HG02973 (cell line): ENCODE measurements around the gene SHLD2.
A peak's percentile ranks its signal among the peaks of the same experiment; 100 is the strongest.
"Not testable (repeated sequence)": the region's sequence is repeated elsewhere in the genome, so short reads cannot be mapped to it uniquely, and the experiment has no call there.

ENCODE experiments used
- ATAC-seq: cut with Tn5 transposase; IDR thresholded peaks from one replicate; pipeline ENCODE4 v1.9.1; 2021; ENCODE audit warnings: moderate library complexity; ENCODE audit not compliant: unreplicated experiment

SHLD2 gene, protein sequence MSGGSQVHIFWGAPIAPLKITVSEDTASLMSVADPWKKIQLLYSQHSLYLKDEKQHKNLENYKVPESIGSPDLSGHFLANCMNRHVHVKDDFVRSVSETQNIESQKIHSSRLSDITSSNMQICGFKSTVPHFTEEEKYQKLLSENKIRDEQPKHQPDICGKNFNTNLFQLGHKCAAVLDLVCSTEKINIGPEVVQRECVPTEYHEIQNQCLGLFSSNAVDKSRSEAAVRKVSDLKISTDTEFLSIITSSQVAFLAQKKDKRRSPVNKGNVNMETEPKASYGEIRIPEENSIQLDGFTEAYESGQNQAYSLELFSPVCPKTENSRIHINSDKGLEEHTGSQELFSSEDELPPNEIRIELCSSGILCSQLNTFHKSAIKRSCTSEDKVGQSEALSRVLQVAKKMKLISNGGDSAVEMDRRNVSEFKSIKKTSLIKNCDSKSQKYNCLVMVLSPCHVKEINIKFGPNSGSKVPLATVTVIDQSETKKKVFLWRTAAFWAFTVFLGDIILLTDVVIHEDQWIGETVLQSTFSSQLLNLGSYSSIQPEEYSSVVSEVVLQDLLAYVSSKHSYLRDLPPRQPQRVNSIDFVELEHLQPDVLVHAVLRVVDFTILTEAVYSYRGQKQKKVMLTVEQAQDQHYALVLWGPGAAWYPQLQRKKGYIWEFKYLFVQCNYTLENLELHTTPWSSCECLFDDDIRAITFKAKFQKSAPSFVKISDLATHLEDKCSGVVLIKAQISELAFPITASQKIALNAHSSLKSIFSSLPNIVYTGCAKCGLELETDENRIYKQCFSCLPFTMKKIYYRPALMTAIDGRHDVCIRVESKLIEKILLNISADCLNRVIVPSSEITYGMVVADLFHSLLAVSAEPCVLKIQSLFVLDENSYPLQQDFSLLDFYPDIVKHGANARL

GRCh38 chr10:87094373-87095235 lies at the start of gene SHLD2, which contains the start of gene GLUD1:
Gene SHLD2 (plus strand): TSS chr10:87095206. CDS start chr10:87151355, 56,149 bp downstream.
Gene GLUD1 (minus strand): TSS chr10:87094843. CDS start chr10:87094769, 74 bp downstream.
- ATAC-seq: peak; percentile 59

DNA sequence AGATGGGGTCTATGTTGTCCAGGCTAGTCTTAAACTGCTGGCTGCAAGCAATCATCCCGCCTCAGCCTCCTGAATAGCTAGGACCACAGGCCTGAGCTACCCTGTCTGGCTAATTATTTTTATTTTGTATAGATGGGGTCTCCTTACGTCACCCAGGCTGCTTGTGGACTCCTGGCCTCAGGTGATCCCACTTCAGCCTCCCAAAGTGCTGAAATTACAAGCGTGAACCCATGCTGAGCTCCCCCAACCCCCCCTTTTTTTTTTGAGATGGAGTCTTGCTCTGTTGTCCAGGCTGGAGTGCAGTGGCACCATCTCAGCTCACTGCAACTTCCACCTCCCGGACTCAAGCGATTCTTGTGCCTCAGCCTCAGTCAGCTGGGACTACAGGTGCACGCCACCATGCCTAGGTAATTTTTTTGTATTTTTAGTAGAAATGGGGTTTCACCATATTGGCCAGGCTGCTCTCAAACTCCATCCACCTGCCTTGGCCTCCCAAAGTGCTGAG lies 49.5 kb upstream of the SHLD2 start:
- no peak for ATAC-seq

GRCh38 chr10:87053111-87053510 lies 41.9 kb upstream of the SHLD2 start:
- ATAC-seq: no peak

- no peak for ATAC-seq
Measured at GRCh38 chr10:87053577-87054181, 41.3 kb upstream of the SHLD2 start.

GRCh38 chr10:87054373-87055295 lies 40.4 kb upstream of the SHLD2 start:
- no peak for ATAC-seq

- ATAC-seq: no peak
Measured at GRCh38 chr10:87058171-87058570, 36.8 kb upstream of the SHLD2 start.

DNA sequence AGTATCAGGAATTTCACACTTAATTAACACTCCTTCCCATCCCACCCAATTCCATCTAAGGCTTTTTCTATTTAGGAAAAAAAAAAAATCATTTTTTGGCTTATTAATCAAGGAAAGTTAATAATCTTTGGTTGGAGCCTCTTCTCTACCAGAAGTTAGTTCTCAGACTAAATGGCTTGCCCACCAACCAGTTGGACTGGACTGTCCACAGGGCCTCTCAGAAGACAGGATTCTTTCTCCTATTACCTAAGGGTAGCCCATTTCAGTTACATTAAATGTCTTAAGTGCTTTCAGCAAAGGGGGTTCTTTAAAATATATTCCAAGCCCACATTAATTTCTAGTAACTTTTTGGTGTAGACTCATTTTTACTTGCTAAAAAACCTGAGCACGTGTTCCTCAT lies 35.6 kb upstream of the SHLD2 start:
- no peak for ATAC-seq

GRCh38 chr10:87060280-87060928 lies 34.6 kb upstream of the SHLD2 start:
- ATAC-seq: no peak

GRCh38 chr10:87064651-87065050 lies 30.4 kb upstream of the SHLD2 start:
- no peak for ATAC-seq

- no peak for ATAC-seq
Measured at GRCh38 chr10:87066178-87066577, 28.8 kb upstream of the SHLD2 start.

DNA sequence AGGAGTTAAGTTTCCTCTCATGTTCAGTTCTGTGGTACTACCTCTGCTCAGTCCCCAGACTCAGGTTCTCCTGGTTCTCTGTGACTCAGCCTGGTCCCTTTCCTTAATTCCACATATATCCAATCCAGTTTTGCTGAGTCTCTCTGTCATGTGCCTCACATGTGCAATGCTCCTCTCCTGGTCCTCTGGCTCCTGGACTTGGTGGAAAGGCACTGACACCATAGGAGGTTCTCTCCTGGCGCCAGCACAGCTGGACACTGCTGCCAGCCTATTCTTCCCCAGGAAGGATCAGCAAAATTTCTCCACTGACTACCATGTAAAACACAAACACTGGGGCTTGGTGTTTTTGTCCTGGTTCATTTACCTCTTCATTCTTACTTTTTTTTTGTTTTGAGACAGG lies 28.1 kb upstream of the SHLD2 start:
- no peak for ATAC-seq

DNA sequence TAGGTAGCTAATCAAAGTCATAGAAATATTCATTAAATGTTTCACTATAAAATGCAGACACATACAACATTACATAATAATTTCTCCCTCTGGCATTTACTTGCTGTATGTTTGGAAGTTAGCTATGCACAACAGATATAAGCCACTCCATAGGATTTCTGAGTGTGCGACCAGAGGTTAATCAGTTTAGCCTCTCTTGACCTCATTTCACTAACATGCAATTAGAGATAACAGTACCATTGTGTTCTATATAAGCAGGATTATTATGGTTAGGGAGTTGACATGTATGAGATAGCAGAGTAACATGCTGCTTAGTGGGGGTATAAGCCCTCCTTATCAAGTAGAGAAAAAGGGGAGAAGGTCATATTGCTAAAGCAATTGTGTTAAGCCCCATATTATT lies 26.7 kb upstream of the SHLD2 start:
- ATAC-seq: no peak

DNA sequence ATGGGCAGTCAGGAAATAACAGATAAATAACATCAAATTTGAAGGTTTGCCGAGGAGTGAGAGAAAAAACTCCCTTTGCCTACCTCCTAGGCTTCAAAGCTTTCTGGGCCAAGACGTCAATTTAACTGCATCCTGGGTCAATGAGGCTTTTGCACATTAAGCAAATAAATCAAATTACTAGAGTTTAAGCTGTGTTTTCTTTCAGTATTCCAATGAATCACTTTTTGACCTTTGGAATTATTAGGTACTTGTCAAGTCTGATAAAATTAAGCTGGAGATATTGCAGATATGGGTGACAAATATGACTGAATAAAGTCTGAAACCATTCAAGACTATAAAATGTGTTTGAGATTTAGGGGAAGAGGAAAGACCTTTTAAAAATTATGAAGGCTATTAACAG lies 22.6 kb upstream of the SHLD2 start:
- ATAC-seq: no peak

GRCh38 chr10:87076421-87076820 lies 18.6 kb upstream of the SHLD2 start:
- not testable (repeated sequence) for ATAC-seq

- no peak for ATAC-seq
Measured at GRCh38 chr10:87079106-87079836, 15.7 kb upstream of the SHLD2 start.

DNA sequence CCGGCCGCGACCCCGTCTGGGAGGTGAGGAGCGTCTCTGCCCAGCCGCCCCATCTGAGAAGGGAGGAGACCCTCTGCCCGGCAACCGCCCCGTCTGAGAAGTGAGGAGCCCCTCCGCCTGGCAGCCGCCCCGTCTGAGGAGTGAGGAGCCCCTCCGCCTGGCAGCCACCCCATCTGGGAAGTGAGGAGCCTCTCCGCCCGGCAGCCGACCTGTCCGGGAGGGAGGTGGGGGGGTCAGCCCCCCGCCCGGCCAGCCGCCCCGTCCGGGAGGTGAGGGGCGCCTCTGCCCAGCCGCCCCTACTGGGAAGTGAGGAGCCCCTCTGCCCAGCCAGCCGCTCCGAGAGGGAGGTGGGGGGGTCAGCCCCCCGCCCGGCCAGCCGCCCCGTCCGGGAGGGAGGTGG lies 14.4 kb upstream of the SHLD2 start:
- not testable (repeated sequence) for ATAC-seq

- not testable (repeated sequence) for ATAC-seq
Measured at GRCh38 chr10:87081574-87081973, 13.4 kb upstream of the SHLD2 start.

DNA sequence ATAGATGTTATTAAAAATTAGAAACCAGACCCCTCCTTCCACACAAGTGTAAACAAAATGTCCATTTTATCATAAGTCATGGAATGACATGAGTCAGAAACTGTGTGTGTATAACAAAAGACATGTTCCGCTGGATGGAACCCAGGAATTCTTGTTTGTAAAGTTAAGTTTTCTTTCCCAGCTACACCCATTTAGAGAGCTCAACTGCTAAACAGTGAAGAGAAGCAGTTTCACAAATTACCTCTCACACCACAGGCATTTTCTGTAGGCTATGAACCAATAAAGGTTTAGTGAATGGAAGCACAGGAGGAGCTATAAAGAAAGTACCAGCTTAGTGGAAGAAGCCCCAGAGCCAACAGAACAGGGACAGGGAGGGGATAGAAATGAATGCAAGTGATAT lies 12.8 kb upstream of the SHLD2 start:
- ATAC-seq: not testable (repeated sequence)
